Mesendoderm (in vitro differentiated cells): ENCODE results near the gene CDK14.

Source experiments
- DNase-seq: peaks from one replicate; pipeline ENCODE4 v3.0.0; 2013
- H2AK5ac ChIP-seq: 2 replicates; pipeline ENCODE4 v1.6.1; 2013; ENCODE audit warnings: low read length, inconsistent platforms
- H2BK120ac ChIP-seq: 2 replicates; pipeline ENCODE4 v1.6.1; 2013; ENCODE audit warnings: low read depth, mild to moderate bottlenecking, low read length, moderate library complexity, mixed read lengths
- H2BK15ac ChIP-seq: replicated peaks from 2 replicates; pipeline ENCODE4 v1.6.1; 2013; ENCODE audit warnings: low read depth, mild to moderate bottlenecking, moderate library complexity
- H2BK5ac ChIP-seq: 2 replicates; pipeline ENCODE4 v1.6.1; 2013; ENCODE audit warnings: low read length, inconsistent platforms
- H3K18ac ChIP-seq: 2 replicates; pipeline ENCODE4 v1.6.1; 2013; ENCODE audit warnings: mild to moderate bottlenecking, low read length, mixed read lengths
- H3K23ac ChIP-seq: one replicate; pipeline ENCODE4 v1.6.1; 2013; ENCODE audit warnings: low read length
- H3K27ac ChIP-seq: 2 replicates; pipeline ENCODE4 v1.5.1; 2013; ENCODE audit warnings: low read depth, mild to moderate bottlenecking, inconsistent platforms, low read length, moderate library complexity
- H3K27me3 ChIP-seq: 2 replicates; pipeline ENCODE4 v1.6.1; 2013; ENCODE audit warnings: low read length, control low read depth, mild to moderate bottlenecking, inconsistent platforms; ENCODE audit not compliant: insufficient read depth, poor library complexity
- H3K36me3 ChIP-seq: 2 replicates; pipeline ENCODE4 v1.6.1; 2013; ENCODE audit warnings: low read length, inconsistent platforms; ENCODE audit not compliant: control insufficient read depth, insufficient read depth
- H3K4ac ChIP-seq: one replicate; pipeline ENCODE4 v1.6.1; 2013; ENCODE audit warnings: low read depth, mild to moderate bottlenecking, low read length, moderate library complexity
- H3K4me1 ChIP-seq: 2 replicates; pipeline ENCODE4 v1.6.1; 2013; ENCODE audit warnings: low read depth, low read length, inconsistent platforms; ENCODE audit not compliant: control insufficient read depth
- H3K4me2 ChIP-seq: 2 replicates; pipeline ENCODE4 v1.6.1; 2013; ENCODE audit warnings: low read length
- H3K4me3 ChIP-seq: 2 replicates; pipeline ENCODE4 v1.5.1; 2013; ENCODE audit warnings: mild to moderate bottlenecking, low read length
- H3K56ac ChIP-seq: one replicate; pipeline ENCODE4 v1.6.1; 2013; ENCODE audit warnings: low read length
- H3K79me1 ChIP-seq: 2 replicates; pipeline ENCODE4 v1.6.1; 2013; ENCODE audit warnings: low read length, inconsistent platforms
- H3K79me2 ChIP-seq: 2 replicates; pipeline ENCODE4 v1.6.1; 2013; ENCODE audit warnings: mild to moderate bottlenecking, low read length; ENCODE audit not compliant: control insufficient read depth, insufficient read depth
- H3K9ac ChIP-seq: 2 replicates; pipeline ENCODE4 v1.6.1; 2013; ENCODE audit warnings: low read length, inconsistent platforms
- H4K5ac ChIP-seq: one replicate; pipeline ENCODE4 v1.6.1; 2013; ENCODE audit warnings: low read length
- H4K8ac ChIP-seq: one replicate; pipeline ENCODE4 v1.6.1; 2013; ENCODE audit warnings: low read depth, mild to moderate bottlenecking, control low read depth, low read length, moderate library complexity
- WGBS: extraction: QIAGEN DNeasy Blood & Tissue Kit; methylation state at CpG from one replicate; pipeline ENCODE4 v1.1.7; 2013; ENCODE audit warnings: low lambda C conversion rate, missing lambda C conversion rate; ENCODE audit not compliant: insufficient coverage; ENCODE audit errors: extremely low coverage; 5-methylcytosine and 5-hydroxymethylcytosine counted together

CDK14 gene

GRCh38 chr7:90624225-90624911, 28.2 kb downstream of the CDK14 start:
- no peaks in the 10 kb centered on the region for H3K36me3 ChIP-seq
- H3K79me2 ChIP-seq: no peaks in the 10 kb centered on the region
- H3K27ac ChIP-seq: peak overlapping the region; percentile 2
- H3K4me3 ChIP-seq: no peak overlapping the region
- H3K27me3 ChIP-seq: no peaks in the 10 kb centered on the region
- H3K79me1 ChIP-seq: no peaks in the 10 kb centered on the region
- H3K4me2 ChIP-seq: no peak overlapping the region
- peak; percentile 12 for DNase-seq
- H3K23ac ChIP-seq: no peak overlapping the region
- H4K8ac ChIP-seq: no peak overlapping the region
- H3K56ac ChIP-seq: peak overlapping the region; percentile 50
- H3K9ac ChIP-seq: peak overlapping the region; percentile 33
- no peak overlapping the region for H2BK120ac ChIP-seq
- peak overlapping the region; percentile 61 for H2BK5ac ChIP-seq
- H3K4me1 ChIP-seq: peaks cover 21% of the 10 kb centered on the region
- H2BK15ac ChIP-seq: no peak overlapping the region
- peak overlapping the region; percentile 72 for H2AK5ac ChIP-seq
- H3K18ac ChIP-seq: peak overlapping the region; percentile 94
- no peak overlapping the region for H4K5ac ChIP-seq
- WGBS: no CpG with 5 or more reads among the region's 5 CpGs
- H3K4ac ChIP-seq: peak overlapping the region; percentile 72

GRCh38 chr7:90625051-90625450, 28.9 kb downstream of the CDK14 start:
- no peaks in the 10 kb centered on the region for H3K79me1 ChIP-seq
- H3K9ac ChIP-seq: no peak overlapping the region
- no peak overlapping the region for H4K8ac ChIP-seq
- H3K27me3 ChIP-seq: no peaks in the 10 kb centered on the region
- H3K27ac ChIP-seq: no peak overlapping the region
- no peaks in the 10 kb centered on the region for H3K79me2 ChIP-seq
- DNase-seq: peak; percentile 14
- H2BK15ac ChIP-seq: peak overlapping the region; percentile 38
- H3K4ac ChIP-seq: peak overlapping the region; percentile 72
- no peak overlapping the region for H3K4me3 ChIP-seq
- H2AK5ac ChIP-seq: no peak overlapping the region
- no peak overlapping the region for H3K23ac ChIP-seq
- no peak overlapping the region for H2BK5ac ChIP-seq
- no peak overlapping the region for H3K4me2 ChIP-seq
- H4K5ac ChIP-seq: no peak overlapping the region
- no CpG with 5 or more reads among the region's 5 CpGs for WGBS
- no peaks in the 10 kb centered on the region for H3K36me3 ChIP-seq
- H2BK120ac ChIP-seq: no peak overlapping the region
- peak overlapping the region; percentile 49 for H3K56ac ChIP-seq
- H3K18ac ChIP-seq: peak overlapping the region; percentile 77
- peaks cover 21% of the 10 kb centered on the region for H3K4me1 ChIP-seq

- H2AK5ac ChIP-seq: no peak overlapping the region
- no CpG with 5 or more reads among the region's 3 CpGs for WGBS
These were observed 29.4 kb downstream of the CDK14 start for GRCh38 chr7:90625562-90625961.

GRCh38 chr7:90626013-90626412, 29.9 kb downstream of the CDK14 start:
- Histone ChIP-seq H3K4ac (no peak overlapping the region), H2BK15ac (peak overlapping the region; percentile 78), H2BK120ac (no peak overlapping the region), H3K36me3 (no peaks in the 10 kb centered on the region), H3K79me1 (no peaks in the 10 kb centered on the region), H3K9ac (no peak overlapping the region), H3K4me1 (peaks cover 21% of the 10 kb centered on the region), H3K4me3 (no peak overlapping the region), H3K56ac (no peak overlapping the region), H3K27ac (no peak overlapping the region), H3K4me2 (no peak overlapping the region), H3K23ac (no peak overlapping the region), H4K8ac (no peak overlapping the region), H2AK5ac (no peak overlapping the region), H3K27me3 (no peaks in the 10 kb centered on the region), H3K79me2 (no peaks in the 10 kb centered on the region), H4K5ac (no peak overlapping the region), H3K18ac (no peak overlapping the region), H2BK5ac (no peak overlapping the region)
- WGBS: no CpG with 5 or more reads among the region's 3 CpGs
- DNase-seq: peak; percentile 85

More at GRCh38 chr7:90625562-90625961, 29.4 kb downstream of the CDK14 start:
- Histone ChIP-seq H3K56ac (no peak overlapping the region), H3K36me3 (no peaks in the 10 kb centered on the region), H3K4me3 (no peak overlapping the region), H3K79me1 (no peaks in the 10 kb centered on the region), H2BK15ac (peak overlapping the region; percentile 78), H4K8ac (no peak overlapping the region), H2BK120ac (no peak overlapping the region), H3K27ac (peak overlapping the region; percentile 46), H3K23ac (no peak overlapping the region), H3K27me3 (no peaks in the 10 kb centered on the region), H3K4ac (peak overlapping the region; percentile 31), H4K5ac (no peak overlapping the region), H3K9ac (no peak overlapping the region), H3K4me1 (peaks cover 21% of the 10 kb centered on the region), H2BK5ac (no peak overlapping the region), H3K18ac (no peak overlapping the region), H3K79me2 (no peaks in the 10 kb centered on the region), H3K4me2 (no peak overlapping the region)
- DNase-seq: peak; percentile 93

GRCh38 chr7:90629297-90629918, 33.3 kb downstream of the CDK14 start:
- no peak overlapping the region for H3K4ac ChIP-seq
- H3K56ac ChIP-seq: no peak overlapping the region
- peak; percentile 85 for DNase-seq
- H2BK15ac ChIP-seq: no peak overlapping the region
- H4K5ac ChIP-seq: no peak overlapping the region
- H3K4me3 ChIP-seq: no peak overlapping the region
- H3K18ac ChIP-seq: no peak overlapping the region
- peaks cover 3% of the 10 kb centered on the region for H3K79me1 ChIP-seq
- WGBS: no CpG with 5 or more reads among the region's 6 CpGs
- H3K27ac ChIP-seq: no peak overlapping the region
- H3K4me1 ChIP-seq: peaks cover 5% of the 10 kb centered on the region
- no peak overlapping the region for H4K8ac ChIP-seq
- H2BK120ac ChIP-seq: no peak overlapping the region
- H2BK5ac ChIP-seq: no peak overlapping the region
- no peaks in the 10 kb centered on the region for H3K27me3 ChIP-seq
- no peak overlapping the region for H2AK5ac ChIP-seq
- no peaks in the 10 kb centered on the region for H3K36me3 ChIP-seq
- no peaks in the 10 kb centered on the region for H3K79me2 ChIP-seq
- no peak overlapping the region for H3K9ac ChIP-seq
- no peak overlapping the region for H3K23ac ChIP-seq
- no peak overlapping the region for H3K4me2 ChIP-seq
